ENCODE measurements around the gene PGP.
A peak's percentile ranks its signal among the peaks of the same experiment; 100 is the strongest.
"Not testable (repeated sequence)": the region's sequence is repeated elsewhere in the genome, so short reads cannot be mapped to it uniquely, and the experiment has no call there.

Gene PGP

GRCh38 chr16:2213817-2214718 lies 572 bp downstream of the PGP start:
- DNase-seq: no peak

DNA sequence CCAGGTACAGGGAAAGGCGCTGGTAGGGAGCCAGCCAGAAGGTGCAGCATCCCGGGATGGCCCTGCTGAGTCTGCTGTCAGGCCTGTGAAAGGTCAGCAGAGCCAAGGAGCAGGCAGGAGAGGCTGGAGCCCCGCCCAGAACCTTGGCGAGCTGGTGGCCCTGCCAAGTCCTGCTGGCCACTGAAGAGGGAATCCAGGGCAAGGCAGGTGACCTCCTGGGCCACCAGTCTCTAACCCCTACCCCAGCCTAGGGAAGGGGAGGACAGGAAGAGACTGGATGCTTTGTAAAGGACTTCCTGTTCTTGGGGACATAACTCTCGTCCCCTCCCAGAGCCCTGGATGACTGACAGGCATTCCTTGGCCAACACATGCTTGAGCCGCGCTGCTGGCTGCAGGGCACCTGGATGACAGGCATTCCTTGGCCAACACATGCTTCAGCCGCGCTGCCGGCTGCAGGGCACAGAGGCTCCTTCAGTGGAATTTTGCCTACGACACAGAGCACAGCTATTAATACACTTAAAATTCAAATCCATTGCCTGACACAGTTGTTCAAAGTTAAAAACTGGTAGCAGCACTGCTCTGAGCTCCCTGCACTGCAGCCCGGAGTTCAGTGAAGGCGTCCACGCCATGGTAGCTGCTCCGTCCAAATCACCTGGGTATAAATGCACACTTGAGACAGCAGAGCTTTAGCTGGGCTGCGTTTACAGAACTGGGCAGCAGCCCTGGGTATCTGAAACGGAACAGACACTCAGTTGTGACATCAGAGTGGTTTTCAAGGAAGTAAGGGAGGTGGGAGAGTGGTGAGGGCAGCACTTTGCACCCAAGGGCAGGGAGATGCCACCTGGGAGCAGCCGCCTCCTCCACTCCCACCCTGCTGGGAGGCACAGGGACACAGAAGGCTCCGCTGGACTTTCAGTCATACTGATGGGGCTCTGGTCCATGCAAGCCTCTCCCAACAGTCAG lies 2.0 kb downstream of the PGP start:
- no peak for DNase-seq

DNA sequence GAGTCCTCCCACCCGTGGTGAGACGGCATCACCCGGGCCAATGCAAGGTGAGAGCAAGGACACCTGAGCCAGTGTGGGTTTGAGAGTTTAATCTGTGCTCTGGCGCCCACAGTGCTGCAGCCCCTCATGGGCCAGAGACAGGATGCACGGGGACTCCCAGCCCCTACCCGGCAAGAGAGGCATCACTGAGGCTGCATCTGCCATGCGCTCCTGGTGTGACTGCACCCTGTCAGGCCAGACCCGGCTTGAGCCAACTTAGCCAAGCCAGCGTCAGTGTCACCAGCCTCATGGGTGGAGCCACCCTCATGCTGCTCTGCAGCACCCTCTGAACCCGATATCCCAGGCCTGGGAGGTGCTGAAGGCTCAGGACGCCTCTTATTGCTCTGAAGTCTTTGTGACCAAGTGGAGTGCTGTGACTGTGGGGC lies 2.7 kb downstream of the PGP start:
- no peak for DNase-seq

DNA sequence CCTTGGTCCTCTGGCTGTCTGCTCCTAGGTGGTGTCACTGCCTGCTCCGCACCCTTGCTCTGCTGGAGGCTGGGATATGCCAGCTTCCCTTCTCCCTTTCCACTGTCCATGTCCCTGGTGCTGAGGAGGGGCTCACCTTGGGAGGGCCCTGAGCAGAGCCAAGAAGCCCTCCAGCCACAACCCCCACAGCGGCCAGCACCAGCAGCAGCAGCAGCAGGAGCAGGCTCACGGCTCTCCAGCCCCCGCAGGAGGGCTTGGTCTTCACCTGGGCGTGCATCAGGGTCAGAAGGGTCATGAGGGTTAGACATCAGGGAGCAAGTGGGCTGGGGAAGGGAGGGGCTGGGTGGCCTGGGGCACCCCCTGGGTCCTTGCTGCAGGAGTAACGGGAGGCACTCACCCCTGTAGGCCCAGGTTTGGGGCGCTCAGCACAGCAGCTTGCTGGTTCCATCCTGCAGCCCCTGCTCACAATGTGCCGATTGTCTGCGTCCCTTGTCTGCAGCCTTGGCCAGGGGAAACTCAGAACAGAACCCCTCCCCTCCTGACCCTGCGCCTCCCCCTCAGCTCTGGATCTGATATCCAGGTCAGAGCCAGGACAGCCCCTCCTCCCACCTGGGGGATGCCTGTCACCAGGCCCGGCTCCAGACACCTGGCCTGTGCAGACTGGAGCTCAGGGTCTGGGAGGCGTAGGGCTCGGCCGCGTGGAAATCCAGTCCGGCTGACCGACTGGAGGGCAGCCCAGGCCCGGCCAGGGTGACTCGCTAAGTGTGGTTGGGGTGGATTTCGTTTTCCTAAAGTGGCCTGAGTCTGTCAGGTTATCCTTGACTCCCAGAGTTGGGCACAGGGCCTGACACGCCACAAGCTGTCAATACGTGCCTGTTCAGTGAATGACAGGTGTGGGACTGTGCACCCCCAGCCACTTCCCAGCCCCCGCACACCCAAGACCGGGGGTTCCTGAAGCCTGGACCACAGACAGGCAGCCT lies 4.0 kb downstream of the PGP start, which contains the start of gene BRICD5:
Gene BRICD5, minus strand, starts transcription at position 478 of the 980 bp plus-strand sequence. Its CDS starts 30 bp downstream, at position 448.
- DNase-seq: no peak

GRCh38 chr16:2210009-2210332 lies 4.7 kb downstream of the PGP start:
- DNase-seq: no peak

DNA sequence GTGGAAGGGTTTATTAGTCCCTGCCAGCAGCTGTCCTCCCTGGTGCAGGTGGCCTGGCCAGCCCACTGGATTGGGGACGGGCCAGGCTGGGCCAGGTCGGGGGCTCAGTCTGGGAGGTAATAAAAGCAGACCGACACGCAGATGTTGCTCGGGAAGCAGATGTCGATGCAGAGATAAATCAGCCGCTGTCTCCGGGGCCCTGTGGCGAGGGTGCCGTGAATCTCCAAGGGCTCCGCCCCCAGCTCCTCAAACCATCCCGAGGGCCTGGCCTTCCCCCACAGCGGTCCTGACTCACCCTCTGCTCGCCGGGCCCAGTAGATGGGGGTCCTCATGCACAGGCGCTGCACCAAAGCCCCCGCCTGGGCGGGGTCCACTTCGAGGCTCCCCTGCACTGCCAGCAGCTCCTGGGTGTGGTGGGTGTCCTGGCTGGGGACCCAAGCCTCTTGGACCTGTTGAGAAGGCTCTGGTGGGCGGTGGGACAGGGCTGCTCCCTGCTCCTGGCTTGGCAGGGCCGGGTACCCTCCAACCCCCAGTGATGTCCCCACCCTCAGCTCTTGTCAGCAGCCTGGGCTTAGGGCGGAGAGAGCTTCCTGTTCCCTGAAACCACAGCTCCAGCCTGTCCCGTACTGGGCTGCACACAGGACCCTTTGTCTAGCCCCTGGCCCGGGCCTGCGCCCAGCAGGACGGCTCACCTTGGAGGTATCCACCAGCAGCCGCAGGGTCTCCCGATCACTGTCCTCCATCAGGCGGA lies 5.2 kb downstream of the PGP start:
- no peak for DNase-seq

GRCh38 chr16:2208772-2209171 lies 5.9 kb downstream of the PGP start:
- no peak for DNase-seq

GRCh38 chr16:2208308-2208707 lies 6.3 kb downstream of the PGP start:
- DNase-seq: no peak

- no peak for DNase-seq
Observed at GRCh38 chr16:2207872-2208271, 6.8 kb downstream of the PGP start.

- no peak for DNase-seq
Observed at GRCh38 chr16:2206780-2207433, 7.7 kb downstream of the PGP start.

DNA sequence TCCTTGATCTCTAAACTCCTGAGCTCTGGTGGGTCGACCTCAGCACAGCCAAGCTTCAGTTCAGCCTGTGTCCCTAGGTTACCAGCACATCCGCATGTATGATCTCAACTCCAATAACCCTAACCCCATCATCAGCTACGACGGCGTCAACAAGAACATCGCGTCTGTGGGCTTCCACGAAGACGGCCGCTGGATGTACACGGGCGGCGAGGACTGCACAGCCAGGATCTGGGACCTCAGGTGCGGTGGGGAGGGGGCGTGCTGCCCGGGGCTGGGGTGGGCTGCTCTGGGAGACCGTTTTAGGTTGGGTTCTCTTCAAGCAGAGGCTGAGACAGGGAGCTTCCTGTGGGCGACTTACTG lies 8.2 kb downstream of the PGP start:
- DNase-seq: no peak

- DNase-seq: no peak
Observed at GRCh38 chr16:2205967-2206313, 8.7 kb downstream of the PGP start.

- peak; percentile 87 to 98 for DNase-seq
Observed at GRCh38 chr16:2205104-2205966, 9.3 kb downstream of the PGP start, which contains the start of gene MLST8. Gene MLST8, plus strand, starts transcription at chr16:2205454. Its CDS starts 632 bp downstream, at chr16:2206086.

DNA sequence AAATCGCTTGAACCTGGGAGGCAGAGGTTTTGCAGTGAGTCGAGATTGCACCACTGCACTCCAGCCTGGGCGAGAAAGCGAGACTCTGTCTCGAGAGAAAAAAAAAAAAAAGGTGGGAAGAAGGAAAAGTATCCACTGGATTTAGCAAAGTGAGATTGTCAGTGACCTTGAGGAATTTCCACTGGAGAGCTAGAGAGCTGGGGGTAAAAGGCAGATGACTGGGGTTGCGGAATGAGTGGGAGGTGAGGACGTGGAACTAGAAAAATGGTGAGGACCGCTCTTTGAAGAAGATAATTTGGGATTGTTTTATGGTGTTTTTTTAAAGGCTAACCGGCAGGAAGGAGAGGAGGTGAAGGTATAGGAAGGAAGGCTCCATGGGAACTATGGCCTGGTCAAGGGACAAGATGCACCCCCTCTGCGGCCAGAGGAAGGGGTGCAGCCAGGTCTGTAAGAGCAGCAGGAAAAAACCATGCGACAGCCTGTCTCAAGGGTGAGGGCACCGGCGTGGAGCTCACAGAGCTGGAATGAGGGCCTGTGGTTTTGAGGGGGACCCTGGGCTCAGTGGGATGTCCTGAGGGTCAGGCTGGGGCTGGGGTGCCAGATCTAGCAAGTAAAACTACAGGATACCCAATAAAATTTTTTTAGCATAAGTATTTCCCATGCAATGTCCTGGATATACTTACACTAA lies 10.1 kb downstream of the PGP start:
- no peak for DNase-seq

DNA sequence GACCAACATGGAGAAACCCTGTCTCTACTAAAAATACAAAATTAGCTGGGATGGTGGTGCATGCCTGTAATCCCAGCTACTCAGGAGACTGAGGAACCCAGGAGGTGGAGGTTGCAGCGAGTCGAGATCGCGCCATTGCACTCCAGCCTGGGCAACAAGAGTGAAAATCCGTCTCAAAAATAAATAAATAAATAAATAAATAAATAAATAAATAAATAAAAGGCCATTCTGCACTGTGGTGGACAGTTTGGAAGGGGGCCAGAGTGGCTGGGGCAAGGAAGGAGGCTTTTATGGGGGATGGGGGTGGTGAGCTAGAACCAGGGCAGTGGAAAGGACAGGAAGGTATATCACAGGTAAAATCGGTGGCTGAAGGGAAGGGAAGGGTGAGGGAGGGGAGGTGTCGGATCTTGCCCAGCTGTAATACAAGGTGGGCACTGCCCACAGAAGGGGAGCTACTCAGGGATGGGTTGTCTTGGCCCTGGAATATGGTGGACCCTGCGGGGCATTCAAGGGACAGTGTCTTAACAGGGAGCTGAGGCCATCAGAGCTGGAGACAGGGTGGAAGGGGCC lies 11.4 kb downstream of the PGP start:
- not testable (repeated sequence) for DNase-seq

- no peak for DNase-seq
Observed at GRCh38 chr16:2200313-2200712, 14.3 kb downstream of the PGP start.

GRCh38 chr16:2199621-2200139 lies 15.0 kb downstream of the PGP start:
- no peak for DNase-seq

DNA sequence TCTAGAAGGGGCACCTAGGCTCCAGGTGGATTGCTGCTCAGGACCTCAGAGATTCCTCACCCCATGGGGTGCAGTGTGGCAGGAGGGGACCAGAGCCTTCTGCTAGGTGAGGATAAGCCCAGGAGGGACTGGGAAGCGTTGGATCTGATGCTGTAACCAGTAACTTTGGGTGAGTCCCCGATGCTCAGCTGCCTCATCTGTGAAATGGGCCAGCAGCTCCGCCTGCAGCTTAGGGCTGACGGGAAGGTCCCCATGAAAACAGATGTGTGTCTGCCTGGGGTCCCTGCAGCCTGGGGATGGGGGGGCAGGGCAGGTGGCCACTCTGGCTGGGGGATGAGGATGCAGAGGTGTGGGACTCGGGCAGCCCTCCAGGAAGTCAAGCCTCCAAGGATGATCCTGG lies 15.5 kb downstream of the PGP start:
- DNase-seq: no peak

GRCh38 chr16:2198283-2198682 lies 16.4 kb downstream of the PGP start:
- no peak for DNase-seq

Data from NCI-H187 (cell line).